AG09319 (cell line): ENCODE measurements around the gene PAPSS2.
"Not testable (repeated sequence)": the region's sequence is repeated elsewhere in the genome, so short reads cannot be mapped to it uniquely, and the experiment has no call there.

Source experiments
- DNase-seq: peaks from one replicate; pipeline ENCODE4 v3.0.0-alpha.2; 2010; ENCODE audit warnings: low read depth; ENCODE audit errors: extremely low read depth
- TF ChIP-seq, protein P1 (sequence below): IDR thresholded peaks from 2 replicates; pipeline ENCODE4 v1.5.1; 2011; ENCODE audit warnings: low read depth, mild to moderate bottlenecking, inconsistent platforms, low read length, moderate library complexity

PAPSS2 gene

DNA sequence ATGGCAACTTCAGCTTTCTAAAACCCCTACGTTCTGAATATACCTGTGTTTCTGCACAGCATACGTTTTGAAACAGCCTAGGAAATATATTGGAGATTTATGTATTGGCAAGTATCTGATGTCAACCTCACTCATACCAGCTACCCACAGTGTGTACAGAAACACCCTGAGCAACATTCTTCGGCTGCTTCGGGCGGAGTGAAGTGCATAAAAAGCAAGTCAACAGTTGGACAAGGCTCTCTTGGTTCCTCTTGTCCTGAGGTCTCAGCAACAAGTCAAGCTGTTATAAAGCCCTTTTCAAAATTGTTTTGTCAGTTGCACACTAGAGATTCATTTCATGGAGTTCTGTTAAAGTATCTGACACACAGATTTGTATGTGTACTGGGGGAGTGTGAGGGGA is 40.0 kb upstream of the PAPSS2 start:
- TF ChIP-seq, protein P1, sequence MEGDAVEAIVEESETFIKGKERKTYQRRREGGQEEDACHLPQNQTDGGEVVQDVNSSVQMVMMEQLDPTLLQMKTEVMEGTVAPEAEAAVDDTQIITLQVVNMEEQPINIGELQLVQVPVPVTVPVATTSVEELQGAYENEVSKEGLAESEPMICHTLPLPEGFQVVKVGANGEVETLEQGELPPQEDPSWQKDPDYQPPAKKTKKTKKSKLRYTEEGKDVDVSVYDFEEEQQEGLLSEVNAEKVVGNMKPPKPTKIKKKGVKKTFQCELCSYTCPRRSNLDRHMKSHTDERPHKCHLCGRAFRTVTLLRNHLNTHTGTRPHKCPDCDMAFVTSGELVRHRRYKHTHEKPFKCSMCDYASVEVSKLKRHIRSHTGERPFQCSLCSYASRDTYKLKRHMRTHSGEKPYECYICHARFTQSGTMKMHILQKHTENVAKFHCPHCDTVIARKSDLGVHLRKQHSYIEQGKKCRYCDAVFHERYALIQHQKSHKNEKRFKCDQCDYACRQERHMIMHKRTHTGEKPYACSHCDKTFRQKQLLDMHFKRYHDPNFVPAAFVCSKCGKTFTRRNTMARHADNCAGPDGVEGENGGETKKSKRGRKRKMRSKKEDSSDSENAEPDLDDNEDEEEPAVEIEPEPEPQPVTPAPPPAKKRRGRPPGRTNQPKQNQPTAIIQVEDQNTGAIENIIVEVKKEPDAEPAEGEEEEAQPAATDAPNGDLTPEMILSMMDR: no peak
- no peak for DNase-seq

DNA sequence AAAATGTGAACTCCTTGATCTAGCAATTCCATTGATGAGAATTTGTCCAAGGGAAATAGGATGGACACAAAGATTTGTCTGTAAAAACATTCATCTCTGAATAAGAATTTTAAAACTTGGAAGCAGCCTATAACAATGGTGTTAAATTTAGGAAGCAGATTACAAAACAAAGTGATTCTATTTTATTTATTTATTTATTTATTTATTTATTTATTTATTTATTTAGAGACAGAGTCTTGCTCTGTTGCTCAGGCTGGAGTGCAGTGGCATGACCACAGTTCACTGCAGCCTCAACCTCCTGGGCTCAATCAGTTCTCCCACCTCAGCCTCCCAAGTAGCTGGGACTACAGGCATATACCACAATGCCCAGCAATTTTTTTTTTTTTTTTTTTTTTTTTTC is 38.2 kb upstream of the PAPSS2 start:
- DNase-seq: not testable (repeated sequence)

DNA sequence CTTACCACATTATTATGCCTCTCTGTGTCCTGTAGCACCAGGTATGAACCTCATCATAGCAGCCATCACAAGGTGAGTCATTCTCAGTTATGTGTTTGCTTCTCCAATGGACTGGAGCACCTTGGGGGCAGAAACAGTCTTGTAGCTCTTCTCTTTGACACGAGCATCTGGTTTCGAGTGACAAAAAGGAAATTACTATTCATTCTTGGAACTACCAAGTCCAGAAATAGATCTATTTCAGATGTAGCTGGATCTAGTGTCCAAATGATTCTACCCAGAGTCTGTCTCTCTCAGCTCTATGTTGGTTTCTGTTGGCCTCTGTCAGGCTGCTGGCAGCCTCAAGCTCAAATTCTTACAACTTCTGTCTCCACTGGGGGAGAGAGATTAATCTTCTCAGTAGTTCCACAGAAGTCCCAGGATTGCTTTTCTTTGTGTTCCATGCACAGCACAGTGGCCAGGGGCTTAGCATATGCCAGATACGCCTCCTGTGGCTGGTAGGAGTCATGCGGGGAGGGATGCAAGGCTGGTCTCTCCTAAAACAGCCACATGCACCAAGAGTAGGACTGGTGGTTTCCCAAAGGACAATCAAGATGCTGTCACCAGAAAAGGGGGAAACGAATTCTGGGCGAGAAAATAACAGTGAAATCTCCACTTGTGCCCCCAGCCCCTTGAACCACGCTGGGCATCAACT is 37.2 kb upstream of the PAPSS2 start:
- DNase-seq: no peak
- TF ChIP-seq, protein P1: no peak

DNA sequence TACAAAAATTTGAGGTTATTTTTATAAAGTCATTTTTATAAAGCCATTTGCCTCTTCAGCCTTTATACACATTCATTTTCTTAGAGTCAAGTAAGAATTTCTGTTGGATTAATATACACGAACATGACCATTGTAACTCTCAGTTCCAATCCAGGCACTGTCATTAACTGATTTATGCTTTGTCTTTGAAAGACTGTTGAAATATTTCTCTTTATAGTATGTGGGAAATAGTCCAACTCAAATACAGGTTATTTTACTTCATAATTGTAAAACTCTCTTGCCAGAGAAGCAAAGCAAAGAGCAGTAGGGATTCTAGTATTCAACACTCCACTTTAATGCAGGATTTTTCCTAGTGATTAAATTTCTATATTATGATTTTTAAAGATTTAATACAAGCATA is 36.5 kb upstream of the PAPSS2 start:
- TF ChIP-seq, protein P1: no peak
- no peak for DNase-seq

DNA sequence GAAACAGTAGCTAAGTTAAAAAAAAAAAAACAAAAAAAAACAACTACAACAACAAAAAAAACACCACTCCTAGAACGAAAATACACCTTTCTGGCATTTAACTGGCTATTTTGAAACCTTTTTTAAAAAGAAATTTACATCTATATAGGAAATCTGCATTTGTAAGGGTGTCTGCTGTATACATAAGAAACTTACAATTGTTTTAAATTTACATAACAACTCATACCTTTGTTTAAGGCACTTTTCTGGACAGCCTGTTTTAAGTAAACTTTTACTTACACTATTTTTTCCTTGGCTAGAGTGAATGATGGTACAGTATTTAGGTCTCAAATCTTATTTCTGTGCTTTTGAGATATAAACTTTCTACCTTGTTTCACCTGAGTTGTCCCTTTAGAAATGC is 34.0 kb upstream of the PAPSS2 start:
- TF ChIP-seq, protein P1: no peak
- no peak for DNase-seq

DNA sequence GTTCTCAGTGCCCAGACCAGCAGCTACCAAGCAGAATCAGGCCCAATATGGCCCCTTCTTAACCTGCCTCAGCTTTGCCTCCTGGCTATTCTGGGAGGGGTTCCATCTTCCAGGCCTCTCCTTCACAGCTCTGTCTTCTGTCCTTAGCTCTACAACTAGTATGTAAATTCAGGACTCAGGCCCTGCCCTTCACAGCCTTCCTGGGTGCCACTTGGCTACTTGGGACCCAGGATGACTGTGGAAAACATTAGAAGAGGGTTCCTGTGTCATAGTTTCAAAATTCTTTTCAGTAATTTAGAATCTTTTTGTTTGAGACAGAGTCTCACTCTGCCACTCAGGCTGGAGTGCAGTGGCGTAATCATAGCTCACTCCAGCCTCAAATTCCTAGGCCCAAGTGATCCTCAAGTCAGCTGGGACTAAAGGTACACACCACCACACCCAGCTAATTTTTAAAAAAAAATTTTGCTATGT is 33.2 kb upstream of the PAPSS2 start:
- TF ChIP-seq, protein P1: no peak
- no peak for DNase-seq

DNA sequence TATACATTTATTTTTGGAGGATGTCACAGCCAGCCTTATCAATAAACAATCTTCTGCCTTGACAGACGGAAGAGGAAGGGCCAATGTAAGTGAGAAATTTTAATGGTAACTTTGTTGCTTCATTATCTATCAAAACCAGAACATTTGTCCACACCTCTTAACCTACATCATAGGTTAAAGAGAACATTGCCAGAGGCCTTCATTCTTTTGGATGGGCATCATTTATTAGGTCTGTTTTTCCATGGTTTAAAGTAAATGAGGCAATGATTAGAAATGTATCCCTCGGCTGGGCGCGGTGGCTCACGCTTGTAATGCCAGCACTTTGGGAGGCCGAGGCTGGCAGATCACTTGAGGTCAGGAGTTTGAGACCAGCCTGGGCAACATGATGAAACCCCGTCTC is 29.5 kb upstream of the PAPSS2 start:
- TF ChIP-seq, protein P1: no peak
- no peak for DNase-seq

DNA sequence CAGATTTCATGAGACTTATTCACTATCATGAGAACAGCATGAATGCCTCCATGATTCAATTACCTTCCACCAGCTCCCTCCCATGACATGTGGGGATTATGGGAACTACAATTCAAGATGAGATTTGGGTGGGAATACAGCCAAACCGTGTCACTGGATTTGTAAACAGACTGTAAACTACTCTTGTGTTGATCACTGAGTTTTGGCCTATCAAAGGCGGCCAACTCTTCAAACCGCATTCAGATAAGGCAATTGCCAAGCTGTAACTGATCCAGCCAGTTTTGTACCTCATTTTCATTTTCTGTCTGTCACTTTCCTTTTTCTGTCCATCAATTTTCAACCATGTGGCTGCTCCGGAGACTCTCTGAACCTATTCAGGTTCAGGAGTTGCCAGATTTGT is 27.2 kb upstream of the PAPSS2 start:
- TF ChIP-seq, protein P1: no peak

More for the DNA sequence above, 27.2 kb upstream of the PAPSS2 start:
- no peak for DNase-seq
